Right lobe of liver (tissue), 6 donors: ENCODE results near the gene ITGB8. TPM values are rescaled to one million over a fixed set of nuclear protein-coding genes. Genes with fewer than 3 reads are reported as not detected.

ENCODE experiments used
- ATAC-seq, 4 donors: fragments of 200-7000 bp; cut with Tn5 transposase; one replicate each; pipeline ENCODE4 v1.9.1; 2020; ENCODE audit warnings: mild to moderate bottlenecking in 4 of 4, moderate library complexity in 4 of 4
- DNase-seq, 3 donors: peaks; one replicate each; pipeline ENCODE4 v3.0.0-alpha.2; 2020
- H3K27ac ChIP-seq, 3 donors: fragments of 200-600 bp; one replicate each; pipeline ENCODE4 v1.8.0; 2022
- H3K27me3 ChIP-seq, 2 donors: fragments of 200-600 bp; one replicate each; pipeline ENCODE4 v1.8.0; 2022
- H3K36me3 ChIP-seq, 4 donors: fragments of 200-600 bp; sonication (generic) in 1 of 4; one replicate each; pipeline versions ENCODE4 v1.5.1 to v1.8.0; 2017 to 2022; ENCODE audit warnings: control low read depth in 1 of 4
- H3K4me1 ChIP-seq, 4 donors: fragments of 200-600 bp; sonication (generic) in 1 of 4; one replicate each; pipeline versions ENCODE4 v1.5.1 to v1.8.0; 2017 to 2022; ENCODE audit warnings: control low read depth in 1 of 4
- H3K4me3 ChIP-seq, 3 donors: fragments of 200-600 bp; one replicate each; pipeline ENCODE4 v1.8.0; 2022
- H3K9me3 ChIP-seq, 4 donors: fragments of 200-600 bp; sonication (generic) in 1 of 4; one replicate each; pipeline versions ENCODE4 v1.5.1 to v1.8.0; 2017 to 2022; ENCODE audit warnings: control low read depth in 1 of 4
- CTCF ChIP-seq, 4 donors: fragments of 200-600 bp in 3 of 4; fragments of 450-650 bp in 1 of 4; IDR thresholded peaks; one replicate each; pipeline versions ENCODE4 v1.5.1 to v1.8.0; 2016 to 2022; ENCODE audit warnings: antibody characterized with exemption in 4 of 4, mild to moderate bottlenecking in 2 of 4
- POLR2A ChIP-seq: fragments of 450-650 bp; IDR thresholded peaks from one replicate; pipeline ENCODE4 v1.6.1; 2017; ENCODE audit warnings: antibody characterized with exemption, mild to moderate bottlenecking
- whole genome bisulfite sequencing: methylation state at CpG from one replicate; pipeline ENCODE4 v1.1.6; 2018; ENCODE audit warnings: low coverage, low lambda C conversion rate; ENCODE audit not compliant: insufficient coverage; ENCODE audit errors: missing lambda C conversion rate; 5-methylcytosine and 5-hydroxymethylcytosine counted together
- intact Hi-C, 2 donors: fragments of 100-400 bp; cut with DNase I; formaldehyde crosslinking; loops; one replicate each; pipeline versions ENCODE4 v1.11.2 to v1.14.1; 2022
- total RNA-seq, 6 experiments: library from RNA; depleted of rRNA in 2 of 6; stranded (reverse); fragments of >200 nt in 2 of 6; fragmentation: NEBNext Ultra II Directional in 3 of 6; extraction: Animal tissue kit (Norgen Biotek cat#: 25700) in 3 of 6; gene quantifications; one replicate each; pipeline versions ENCODE4 v1.1.0 to v1.2.4, GENCODE V29; 2016 to 2023
- donor health status: DM: no; HTN: yes; CAD: no.
- donor health status: DM: no; HTN: no; CAD: no.
- donor health status: DM: no; HTN: no; CAD: no.
- donor health status: DM: no; HTN: yes; CAD: no.
- donor health status: DM: no; HTN: yes; CAD: no.

ITGB8 gene
- total RNA-seq, 6 experiments from 2014 or later: 0.43 to 0.70 (median 0.56) TPM

DNA sequence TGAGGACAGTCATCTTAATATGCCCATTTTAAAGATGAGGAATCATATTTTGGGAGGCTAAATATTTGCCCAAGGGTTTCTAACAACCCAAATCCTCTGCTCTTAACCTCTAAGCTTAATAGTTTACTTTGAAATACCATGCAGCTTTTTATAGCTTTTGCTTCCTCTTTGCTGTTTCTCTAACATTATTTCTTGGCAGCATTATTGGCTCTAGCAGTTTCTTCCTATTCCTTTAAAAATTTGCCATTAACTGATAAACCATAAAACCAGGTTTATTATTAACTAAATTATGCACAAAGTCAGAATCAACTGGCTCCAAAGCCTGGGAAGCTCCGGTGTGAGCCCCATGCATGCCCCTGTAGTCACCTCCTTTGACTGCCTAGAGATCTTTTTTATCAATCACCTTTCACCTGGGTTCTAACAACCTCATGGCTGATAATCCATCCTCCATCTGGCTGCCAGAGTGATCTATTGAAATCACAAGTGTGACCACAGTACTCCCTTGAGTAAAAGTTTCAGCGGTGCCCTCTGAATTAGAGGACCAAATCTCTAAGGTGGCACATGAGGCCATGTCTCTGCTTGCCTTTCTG lies 62.4 kb downstream of the ITGB8 start:
- Histone ChIP-seq H3K27me3 (no peaks in the 10 kb centered on the region), H3K36me3 (no peaks in the 10 kb centered on the region), H3K27ac (no peak overlapping the region), H3K4me1 (no peaks in the 10 kb centered on the region), H3K4me3 (no peak overlapping the region), H3K9me3 (no peaks in the 10 kb centered on the region)
- TF ChIP-seq CTCF (IDR thresholded peaks at IDR 0.05): no peak
- TF ChIP-seq POLR2A: no peak
- no peak for DNase-seq
- no peak for ATAC-seq
- intact Hi-C loops: no loop called here
- 28% methylated on average over 2 of the region's 2 CpGs for WGBS

DNA sequence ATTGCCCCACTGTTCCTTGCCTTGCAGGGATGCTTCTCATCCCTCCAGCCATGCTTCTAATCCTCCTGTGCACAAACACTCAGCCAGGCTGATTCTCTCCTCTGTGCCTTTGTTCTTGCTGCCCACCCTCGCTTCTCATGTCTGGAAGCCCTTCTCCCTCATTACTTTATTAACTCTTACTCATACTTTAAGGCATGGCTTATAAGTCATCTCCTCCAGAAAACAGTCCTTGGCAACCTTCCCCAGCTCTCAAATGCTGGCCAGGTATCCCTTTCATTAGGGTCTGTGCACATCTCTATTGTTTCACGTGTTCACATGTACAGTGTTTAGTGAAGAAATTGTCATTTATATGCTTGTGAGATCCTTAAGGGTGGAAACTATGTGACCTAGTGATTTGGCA lies 62.9 kb downstream of the ITGB8 start:
- intact Hi-C loops: no loop called here

DNA sequence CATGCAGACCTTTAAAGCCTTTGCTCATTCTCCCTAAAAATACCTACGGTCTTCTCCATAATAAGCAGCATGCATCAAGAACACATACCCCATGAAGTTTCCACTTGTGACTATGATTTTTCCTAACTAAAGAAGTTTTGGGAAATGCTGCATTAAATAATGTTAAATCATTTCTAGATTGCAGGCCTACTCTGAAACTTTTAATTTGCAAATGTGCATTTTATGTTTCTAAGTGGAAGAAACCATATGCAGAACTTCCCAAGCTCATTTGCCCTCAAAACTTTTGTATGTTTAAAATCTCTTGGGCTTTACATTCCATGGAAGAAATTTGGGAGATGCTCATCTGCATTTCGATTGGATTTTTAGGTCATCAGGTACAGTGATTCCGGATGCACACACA lies 63.6 kb downstream of the ITGB8 start:
- H3K4me3 ChIP-seq: no peak overlapping the region
- DNase-seq (no peak), ATAC-seq (no peak)
- intact Hi-C loops: no loop called here
- H3K4me1 ChIP-seq: no peaks in the 10 kb centered on the region
- H3K36me3 ChIP-seq: no peaks in the 10 kb centered on the region
- WGBS: 50% methylated on average over 3 of the region's 3 CpGs
- H3K27ac ChIP-seq: no peak overlapping the region
- H3K9me3 ChIP-seq: no peaks in the 10 kb centered on the region
- TF ChIP-seq POLR2A: no peak
- no peak for TF ChIP-seq CTCF (IDR thresholded peaks at IDR 0.05)
- no peaks in the 10 kb centered on the region for H3K27me3 ChIP-seq

More for the DNA sequence above, 62.9 kb downstream of the ITGB8 start:
- TF ChIP-seq POLR2A (no peak), CTCF (IDR thresholded peaks at IDR 0.05) (no peak)
- Histone ChIP-seq H3K36me3 (no peaks in the 10 kb centered on the region), H3K27ac (no peak overlapping the region), H3K4me1 (no peaks in the 10 kb centered on the region), H3K9me3 (no peaks in the 10 kb centered on the region), H3K4me3 (no peak overlapping the region), H3K27me3 (no peaks in the 10 kb centered on the region)
- DNase-seq (no peak), ATAC-seq (no peak)
- 36% methylated on average over 2 of the region's 2 CpGs for WGBS

DNA sequence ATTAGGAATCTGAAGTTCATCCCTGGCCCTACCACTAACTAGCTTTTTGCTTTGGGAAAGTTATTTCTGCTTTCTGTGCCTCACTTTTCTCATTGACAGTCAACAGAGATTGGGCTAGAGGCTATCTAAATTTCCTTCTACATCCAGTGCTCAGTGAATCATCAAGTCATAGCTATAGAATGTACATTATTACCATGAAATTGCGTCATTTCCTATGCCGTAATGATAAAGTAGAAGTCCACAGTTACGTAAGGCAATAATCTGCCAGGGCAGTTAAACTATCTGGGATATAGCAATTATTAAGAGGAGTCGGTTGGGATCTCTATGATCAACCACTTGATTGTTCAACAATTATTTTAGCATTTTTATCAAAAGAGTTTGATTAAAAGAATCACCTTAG lies 64.4 kb downstream of the ITGB8 start:
- TF ChIP-seq POLR2A (no peak), CTCF (IDR thresholded peaks at IDR 0.05) (no peak)
- Histone ChIP-seq H3K36me3 (no peaks in the 10 kb centered on the region), H3K4me3 (no peak overlapping the region), H3K9me3 (no peaks in the 10 kb centered on the region), H3K27me3 (no peaks in the 10 kb centered on the region), H3K4me1 (no peaks in the 10 kb centered on the region), H3K27ac (no peak overlapping the region)
- DNase-seq: no peak
- intact Hi-C loops: no loop called here
- 58% methylated on average over 4 of the region's 4 CpGs for WGBS
- no peak for ATAC-seq

DNA sequence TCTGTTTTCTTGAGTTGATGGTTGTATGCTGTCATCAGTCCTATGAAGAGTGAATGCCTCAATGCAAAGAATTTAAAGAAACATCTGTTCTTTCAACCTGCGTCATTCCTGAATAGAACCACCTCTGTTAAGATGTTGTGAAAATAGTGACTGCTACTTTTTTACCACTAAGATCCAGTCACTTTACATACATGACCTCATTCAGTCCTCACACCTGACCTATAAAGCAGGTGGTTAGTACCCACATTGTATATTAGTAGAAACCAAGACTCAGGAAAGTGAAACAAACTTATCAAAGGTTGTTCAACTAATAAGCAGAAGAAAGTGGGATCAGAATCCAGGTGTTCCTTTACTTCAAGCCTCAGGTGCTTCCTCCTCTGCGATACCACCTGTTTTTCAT lies 64.8 kb downstream of the ITGB8 start:
- DNase-seq: no peak
- no peak for ATAC-seq
- no peak overlapping the region for H3K27ac ChIP-seq
- H3K27me3 ChIP-seq: no peaks in the 10 kb centered on the region
- no peak for TF ChIP-seq POLR2A
- no peak for TF ChIP-seq CTCF (IDR thresholded peaks at IDR 0.05)
- H3K9me3 ChIP-seq: no peaks in the 10 kb centered on the region
- intact Hi-C loops: no loop called here
- WGBS: 58% methylated on average over 2 of the region's 2 CpGs
- H3K4me1 ChIP-seq: no peaks in the 10 kb centered on the region
- H3K4me3 ChIP-seq: no peak overlapping the region
- H3K36me3 ChIP-seq: no peaks in the 10 kb centered on the region
